HepG2 (cell line): ENCODE results near the gene MCF2L. TPM values are rescaled to one million over a fixed set of nuclear protein-coding genes. Genes with fewer than 3 reads are reported as not detected.
A peak's percentile ranks its signal among the peaks of the same experiment; 100 is the strongest.

Experiments used
- EED ChIP-seq: sonication (generic); formaldehyde crosslinking; IDR thresholded peaks from 2 replicates; pipeline ENCODE4 v1.5.0; 2020; ENCODE audit warnings: mild to moderate bottlenecking, missing genetic modification reagents
- HOXD1 ChIP-seq: sonication (generic); formaldehyde crosslinking; IDR thresholded peaks from 2 replicates; pipeline ENCODE4 v1.5.0; 2020; ENCODE audit warnings: missing genetic modification reagents
- KAT8 ChIP-seq: IDR thresholded peaks from 2 replicates; pipeline ENCODE4 v1.6.1; 2016; ENCODE audit warnings: missing genetic modification reagents, missing compliant biosample characterization
- NBN ChIP-seq: fragments of 450-650 bp; conservative IDR thresholded peaks from 2 replicates; pipeline ENCODE4 v1.6.1; 2017
- PHF5A ChIP-seq: IDR thresholded peaks from one replicate; pipeline ENCODE4 v1.6.1; 2018; ENCODE audit warnings: low read depth, missing genetic modification reagents; ENCODE audit not compliant: unreplicated experiment
- SIN3A ChIP-seq: IDR thresholded peaks from 2 replicates; pipeline ENCODE4 v1.6.1; 2011; ENCODE audit warnings: low read depth, mild to moderate bottlenecking, control low read depth, low read length, borderline replicate concordance
- SIX1 ChIP-seq: sonication (generic); formaldehyde crosslinking; IDR thresholded peaks from 2 replicates; pipeline ENCODE4 v1.4.0; 2020; ENCODE audit warnings: missing genetic modification reagents, borderline replicate concordance
- SOX5 ChIP-seq: IDR thresholded peaks from 2 replicates; pipeline ENCODE4 v1.6.1; 2016; ENCODE audit warnings: borderline replicate concordance
- ZNF264 ChIP-seq: sonication (generic); formaldehyde crosslinking; IDR thresholded peaks from 2 replicates; pipeline ENCODE4 v1.4.0; 2020; ENCODE audit warnings: missing genetic modification reagents
- ZNF790 ChIP-seq: sonication (generic); formaldehyde crosslinking; IDR thresholded peaks from 2 replicates; pipeline ENCODE4 v1.8.0; 2022; ENCODE audit warnings: missing genetic modification reagents, mild to moderate bottlenecking, borderline replicate concordance
- polyA plus RNA-seq, 8 experiments: library from polyadenylated mRNA; depleted of rRNA in 3 of 8; stranded (reverse) in 7 of 8; unstranded in 1 of 8; fragments of >200 nt; fragmentation: Illumina TruSeq in 4 of 8; extraction: Trizol in 4 of 8; gene quantifications; 2 replicates each; pipeline versions ENCODE4 v1.2.1 to v1.2.3, GENCODE V29; 2011 to 2016; ENCODE audit warnings: low read depth in 4 of 8, missing spikeins in 1 of 8, mixed read lengths in 1 of 8; ENCODE audit not compliant: insufficient read depth in 1 of 8
- total RNA-seq, 5 experiments: library from RNA; depleted of rRNA; stranded (reverse); fragments of >200 nt; fragmentation: Illumina TruSeq; extraction: Trizol; gene quantifications; 2 replicates each; pipeline ENCODE4 v1.2.3, GENCODE V29; 2016; ENCODE audit warnings: low read depth in 1 of 5
- TF ChIP-seq, protein P1 (sequence below): sonication (generic); formaldehyde crosslinking; IDR thresholded peaks from 2 replicates; pipeline ENCODE4 v1.4.0; 2020; ENCODE audit warnings: missing genetic modification reagents
- TF ChIP-seq, protein P2 (sequence below): sonication (generic); formaldehyde crosslinking; IDR thresholded peaks from 2 replicates; pipeline ENCODE4 v1.4.0; 2020; ENCODE audit warnings: missing genetic modification reagents
- TF ChIP-seq, protein P3 (sequence below): sonication (generic); formaldehyde crosslinking; conservative IDR thresholded peaks from 2 replicates; pipeline ENCODE4 v1.4.0; 2020; ENCODE audit warnings: mild to moderate bottlenecking, missing genetic modification reagents, moderate library complexity
- TF ChIP-seq, protein P4 (sequence below): sonication (generic); formaldehyde crosslinking; IDR thresholded peaks from 2 replicates; pipeline ENCODE4 v1.5.1; 2020; ENCODE audit warnings: missing genetic modification reagents, mild to moderate bottlenecking, borderline replicate concordance
- TF ChIP-seq, protein P5 (sequence below): sonication (generic); formaldehyde crosslinking; IDR thresholded peaks from 2 replicates; pipeline ENCODE4 v1.4.0; 2020; ENCODE audit warnings: mild to moderate bottlenecking, missing genetic modification reagents, borderline replicate concordance

The MCF2L gene
- total and polyA plus RNA-seq, 2 of the 13 experiments (the other 11 are each of a cell fraction or from before 2014, with no cell fraction given): 19.4 to 28.4 TPM

DNA sequence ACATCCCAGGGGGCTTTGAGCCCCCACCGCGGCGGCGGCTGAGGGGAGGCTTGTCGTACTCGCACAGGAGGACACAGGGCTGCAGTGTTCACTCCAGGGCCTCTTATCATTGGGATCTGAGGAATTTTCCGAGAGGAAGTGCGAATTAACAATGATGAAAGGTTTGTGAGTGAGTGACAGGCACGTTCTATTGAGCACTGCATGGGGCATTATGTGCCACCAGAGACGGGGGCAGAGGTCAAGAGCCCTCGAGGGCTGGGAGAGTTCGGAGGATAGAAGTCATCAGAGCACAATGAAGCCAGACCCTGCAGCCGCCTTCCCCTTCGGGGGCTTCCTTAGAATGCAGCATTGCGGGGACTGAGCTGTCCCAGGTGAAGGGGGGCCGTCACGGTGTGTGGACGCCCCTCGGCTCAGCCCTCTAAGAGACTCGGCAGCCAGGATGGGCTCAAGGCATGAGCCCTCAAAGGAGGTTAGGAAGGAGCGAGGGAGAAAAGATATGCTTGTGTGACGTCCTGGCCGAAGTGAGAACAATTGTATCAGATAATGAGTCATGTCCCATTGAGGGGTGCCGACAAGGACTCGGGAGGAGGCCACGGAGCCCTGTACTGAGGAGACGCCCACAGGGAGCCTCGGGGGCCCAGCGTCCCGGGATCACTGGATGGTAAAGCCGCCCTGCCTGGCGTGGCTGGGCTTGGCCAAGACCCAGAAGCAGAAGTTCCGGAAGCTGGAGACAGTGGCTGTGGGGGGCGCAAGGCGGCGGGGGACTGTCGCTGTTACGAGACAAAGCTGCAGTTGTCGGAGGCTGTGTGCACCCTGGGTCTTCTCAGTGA is 53.9 kb downstream of the MCF2L start (continued):
- TF ChIP-seq, protein P1, sequence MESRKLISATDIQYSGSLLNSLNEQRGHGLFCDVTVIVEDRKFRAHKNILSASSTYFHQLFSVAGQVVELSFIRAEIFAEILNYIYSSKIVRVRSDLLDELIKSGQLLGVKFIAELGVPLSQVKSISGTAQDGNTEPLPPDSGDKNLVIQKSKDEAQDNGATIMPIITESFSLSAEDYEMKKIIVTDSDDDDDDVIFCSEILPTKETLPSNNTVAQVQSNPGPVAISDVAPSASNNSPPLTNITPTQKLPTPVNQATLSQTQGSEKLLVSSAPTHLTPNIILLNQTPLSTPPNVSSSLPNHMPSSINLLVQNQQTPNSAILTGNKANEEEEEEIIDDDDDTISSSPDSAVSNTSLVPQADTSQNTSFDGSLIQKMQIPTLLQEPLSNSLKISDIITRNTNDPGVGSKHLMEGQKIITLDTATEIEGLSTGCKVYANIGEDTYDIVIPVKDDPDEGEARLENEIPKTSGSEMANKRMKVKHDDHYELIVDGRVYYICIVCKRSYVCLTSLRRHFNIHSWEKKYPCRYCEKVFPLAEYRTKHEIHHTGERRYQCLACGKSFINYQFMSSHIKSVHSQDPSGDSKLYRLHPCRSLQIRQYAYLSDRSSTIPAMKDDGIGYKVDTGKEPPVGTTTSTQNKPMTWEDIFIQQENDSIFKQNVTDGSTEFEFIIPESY: 0 out of 2 replicates have a peak, but pooled peaks have one; percentile 58
- no peak for TF ChIP-seq ZNF790 (CRISPR knock-in tag)
- TF ChIP-seq PHF5A (CRISPR knock-in tag): peak; percentile 71
- no peak for TF ChIP-seq NBN
- TF ChIP-seq ZNF264 (CRISPR knock-in tag): no peak
- TF ChIP-seq, protein P2, sequence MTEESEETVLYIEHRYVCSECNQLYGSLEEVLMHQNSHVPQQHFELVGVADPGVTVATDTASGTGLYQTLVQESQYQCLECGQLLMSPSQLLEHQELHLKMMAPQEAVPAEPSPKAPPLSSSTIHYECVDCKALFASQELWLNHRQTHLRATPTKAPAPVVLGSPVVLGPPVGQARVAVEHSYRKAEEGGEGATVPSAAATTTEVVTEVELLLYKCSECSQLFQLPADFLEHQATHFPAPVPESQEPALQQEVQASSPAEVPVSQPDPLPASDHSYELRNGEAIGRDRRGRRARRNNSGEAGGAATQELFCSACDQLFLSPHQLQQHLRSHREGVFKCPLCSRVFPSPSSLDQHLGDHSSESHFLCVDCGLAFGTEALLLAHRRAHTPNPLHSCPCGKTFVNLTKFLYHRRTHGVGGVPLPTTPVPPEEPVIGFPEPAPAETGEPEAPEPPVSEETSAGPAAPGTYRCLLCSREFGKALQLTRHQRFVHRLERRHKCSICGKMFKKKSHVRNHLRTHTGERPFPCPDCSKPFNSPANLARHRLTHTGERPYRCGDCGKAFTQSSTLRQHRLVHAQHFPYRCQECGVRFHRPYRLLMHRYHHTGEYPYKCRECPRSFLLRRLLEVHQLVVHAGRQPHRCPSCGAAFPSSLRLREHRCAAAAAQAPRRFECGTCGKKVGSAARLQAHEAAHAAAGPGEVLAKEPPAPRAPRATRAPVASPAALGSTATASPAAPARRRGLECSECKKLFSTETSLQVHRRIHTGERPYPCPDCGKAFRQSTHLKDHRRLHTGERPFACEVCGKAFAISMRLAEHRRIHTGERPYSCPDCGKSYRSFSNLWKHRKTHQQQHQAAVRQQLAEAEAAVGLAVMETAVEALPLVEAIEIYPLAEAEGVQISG (CRISPR knock-in tag): no peak
- TF ChIP-seq, protein P3, sequence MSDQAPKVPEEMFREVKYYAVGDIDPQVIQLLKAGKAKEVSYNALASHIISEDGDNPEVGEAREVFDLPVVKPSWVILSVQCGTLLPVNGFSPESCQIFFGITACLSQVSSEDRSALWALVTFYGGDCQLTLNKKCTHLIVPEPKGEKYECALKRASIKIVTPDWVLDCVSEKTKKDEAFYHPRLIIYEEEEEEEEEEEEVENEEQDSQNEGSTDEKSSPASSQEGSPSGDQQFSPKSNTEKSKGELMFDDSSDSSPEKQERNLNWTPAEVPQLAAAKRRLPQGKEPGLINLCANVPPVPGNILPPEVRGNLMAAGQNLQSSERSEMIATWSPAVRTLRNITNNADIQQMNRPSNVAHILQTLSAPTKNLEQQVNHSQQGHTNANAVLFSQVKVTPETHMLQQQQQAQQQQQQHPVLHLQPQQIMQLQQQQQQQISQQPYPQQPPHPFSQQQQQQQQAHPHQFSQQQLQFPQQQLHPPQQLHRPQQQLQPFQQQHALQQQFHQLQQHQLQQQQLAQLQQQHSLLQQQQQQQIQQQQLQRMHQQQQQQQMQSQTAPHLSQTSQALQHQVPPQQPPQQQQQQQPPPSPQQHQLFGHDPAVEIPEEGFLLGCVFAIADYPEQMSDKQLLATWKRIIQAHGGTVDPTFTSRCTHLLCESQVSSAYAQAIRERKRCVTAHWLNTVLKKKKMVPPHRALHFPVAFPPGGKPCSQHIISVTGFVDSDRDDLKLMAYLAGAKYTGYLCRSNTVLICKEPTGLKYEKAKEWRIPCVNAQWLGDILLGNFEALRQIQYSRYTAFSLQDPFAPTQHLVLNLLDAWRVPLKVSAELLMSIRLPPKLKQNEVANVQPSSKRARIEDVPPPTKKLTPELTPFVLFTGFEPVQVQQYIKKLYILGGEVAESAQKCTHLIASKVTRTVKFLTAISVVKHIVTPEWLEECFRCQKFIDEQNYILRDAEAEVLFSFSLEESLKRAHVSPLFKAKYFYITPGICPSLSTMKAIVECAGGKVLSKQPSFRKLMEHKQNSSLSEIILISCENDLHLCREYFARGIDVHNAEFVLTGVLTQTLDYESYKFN (CRISPR knock-in tag): peak; percentile 88
- TF ChIP-seq SOX5 (CRISPR knock-in tag): peak; percentile 99
- TF ChIP-seq, protein P4, sequence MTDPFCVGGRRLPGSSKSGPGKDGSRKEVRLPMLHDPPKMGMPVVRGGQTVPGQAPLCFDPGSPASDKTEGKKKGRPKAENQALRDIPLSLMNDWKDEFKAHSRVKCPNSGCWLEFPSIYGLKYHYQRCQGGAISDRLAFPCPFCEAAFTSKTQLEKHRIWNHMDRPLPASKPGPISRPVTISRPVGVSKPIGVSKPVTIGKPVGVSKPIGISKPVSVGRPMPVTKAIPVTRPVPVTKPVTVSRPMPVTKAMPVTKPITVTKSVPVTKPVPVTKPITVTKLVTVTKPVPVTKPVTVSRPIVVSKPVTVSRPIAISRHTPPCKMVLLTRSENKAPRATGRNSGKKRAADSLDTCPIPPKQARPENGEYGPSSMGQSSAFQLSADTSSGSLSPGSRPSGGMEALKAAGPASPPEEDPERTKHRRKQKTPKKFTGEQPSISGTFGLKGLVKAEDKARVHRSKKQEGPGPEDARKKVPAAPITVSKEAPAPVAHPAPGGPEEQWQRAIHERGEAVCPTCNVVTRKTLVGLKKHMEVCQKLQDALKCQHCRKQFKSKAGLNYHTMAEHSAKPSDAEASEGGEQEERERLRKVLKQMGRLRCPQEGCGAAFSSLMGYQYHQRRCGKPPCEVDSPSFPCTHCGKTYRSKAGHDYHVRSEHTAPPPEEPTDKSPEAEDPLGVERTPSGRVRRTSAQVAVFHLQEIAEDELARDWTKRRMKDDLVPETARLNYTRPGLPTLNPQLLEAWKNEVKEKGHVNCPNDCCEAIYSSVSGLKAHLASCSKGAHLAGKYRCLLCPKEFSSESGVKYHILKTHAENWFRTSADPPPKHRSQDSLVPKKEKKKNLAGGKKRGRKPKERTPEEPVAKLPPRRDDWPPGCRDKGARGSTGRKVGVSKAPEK: 0 out of 2 replicates have a peak, but pooled peaks have one; percentile 35
- 0 out of 2 replicates have a peak, but pooled peaks have one; percentile 42 for TF ChIP-seq SIN3A
- peak; percentile 80 for TF ChIP-seq HOXD1
- peak; percentile 57; the same call in 1 of the 2 replicates for TF ChIP-seq SIX1 (CRISPR knock-in tag)
- no peak for TF ChIP-seq EED (CRISPR knock-in tag)
- 0 out of 2 replicates have a peak, but pooled peaks have one; percentile 34 for TF ChIP-seq KAT8 (CRISPR knock-in tag)
- TF ChIP-seq, protein P5, sequence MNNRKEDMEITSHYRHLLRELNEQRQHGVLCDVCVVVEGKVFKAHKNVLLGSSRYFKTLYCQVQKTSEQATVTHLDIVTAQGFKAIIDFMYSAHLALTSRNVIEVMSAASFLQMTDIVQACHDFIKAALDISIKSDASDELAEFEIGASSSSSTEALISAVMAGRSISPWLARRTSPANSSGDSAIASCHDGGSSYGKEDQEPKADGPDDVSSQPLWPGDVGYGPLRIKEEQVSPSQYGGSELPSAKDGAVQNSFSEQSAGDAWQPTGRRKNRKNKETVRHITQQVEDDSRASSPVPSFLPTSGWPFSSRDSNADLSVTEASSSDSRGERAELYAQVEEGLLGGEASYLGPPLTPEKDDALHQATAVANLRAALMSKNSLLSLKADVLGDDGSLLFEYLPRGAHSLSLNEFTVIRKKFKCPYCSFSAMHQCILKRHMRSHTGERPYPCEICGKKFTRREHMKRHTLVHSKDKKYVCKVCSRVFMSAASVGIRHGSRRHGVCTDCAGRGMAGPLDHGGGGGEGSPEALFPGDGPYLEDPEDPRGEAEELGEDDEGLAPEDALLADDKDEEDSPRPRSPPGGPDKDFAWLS: no peak
